Body of pancreas (tissue), 4 donors: ENCODE measurements around the gene NLRP5. TPM values are rescaled to one million over a fixed set of nuclear protein-coding genes. Genes with fewer than 3 reads are reported as not detected.

ENCODE experiments used
- ATAC-seq: fragments of 150-250 bp; one replicate; pipeline ENCODE4 v1.9.1; 2016
- DNase-seq, 4 donors: peaks; one replicate each; pipeline ENCODE4 v3.0.0-alpha.2; 2019
- H3K27ac ChIP-seq, 4 donors: fragments of 200-600 bp; sonication (generic); 1 replicate in 3 of 4; 2 replicates in 1 of 4; pipeline versions ENCODE4 v1.5.1 to v1.6.1; 2016 to 2019; ENCODE audit warnings: mild to moderate bottlenecking in 1 of 4, mixed read lengths in 1 of 4, moderate library complexity in 1 of 4
- H3K27me3 ChIP-seq, 2 donors: fragments of 200-600 bp; sonication (generic); one replicate each; pipeline ENCODE4 v1.6.0; 2016; ENCODE audit warnings: mild to moderate bottlenecking in 1 of 2
- H3K36me3 ChIP-seq, 2 donors: fragments of 200-600 bp; sonication (generic); replicated peaks in 1 of 2; 2 replicates each; pipeline ENCODE4 v1.5.1; 2016; ENCODE audit warnings: low read depth in 2 of 2; ENCODE audit not compliant: insufficient read depth in 1 of 2
- H3K4me1 ChIP-seq: fragments of 200-600 bp; sonication (generic); one replicate; pipeline ENCODE4 v1.6.0; 2016
- H3K4me3 ChIP-seq, 2 donors: fragments of 200-600 bp; sonication (generic); 1 replicate in 1 of 2; 2 replicates in 1 of 2; pipeline ENCODE4 v1.5.1; 2016 to 2019
- H3K9me3 ChIP-seq, 3 donors: fragments of 200-600 bp; sonication (generic); 1 replicate in 2 of 3; 2 replicates in 1 of 3; pipeline ENCODE4 v1.5.1; 2016
- CTCF ChIP-seq, 7 experiments: fragments of 450-650 bp in 4 of 7; fragments of 200-600 bp in 3 of 7; sonication (generic) in 3 of 7; IDR thresholded peaks; one replicate each; pipeline ENCODE4 v1.5.1; 2016 to 2019; ENCODE audit warnings: antibody characterized with exemption in 7 of 7
- POLR2A ChIP-seq, 3 donors: fragments of 450-650 bp; IDR thresholded peaks; one replicate each; pipeline ENCODE4 v1.6.1; 2016; ENCODE audit warnings: antibody characterized with exemption in 3 of 3, mild to moderate bottlenecking in 2 of 3
- WGBS, 2 donors: methylation state at CpG; one replicate each; pipeline ENCODE4 v1.1.5; 2017; 5-methylcytosine and 5-hydroxymethylcytosine counted together
- intact Hi-C: fragments of 100-400 bp; cut with DNase I; formaldehyde crosslinking; loops from one replicate; pipeline ENCODE4 v1.15.1; 2023
- total RNA-seq, 2 donors: library from RNA; depleted of rRNA; stranded (reverse); fragments of >200 nt; gene quantifications; one replicate each; pipeline ENCODE4 v1.1.0, GENCODE V29; 2016

Gene NLRP5
- total RNA-seq, 2 donors from 2014 or later, result not detected

- DNase-seq, result no peak
- Histone ChIP-seq H3K4me1 (no peaks in the 10 kb centered on the region), H3K36me3 (no peaks in the 10 kb centered on the region), H3K9me3 (no peaks in the 10 kb centered on the region), H3K27me3 (no peaks in the 10 kb centered on the region), H3K27ac (no peak overlapping the region), H3K4me3 (no peak overlapping the region)
- ATAC-seq, result no peak
- TF ChIP-seq CTCF (IDR thresholded peaks at IDR 0.05) (no peak), POLR2A (IDR thresholded peaks at IDR 0.05) (no peak)
- 79 to 84% methylated on average over 7 of the region's 7 CpGs for WGBS, 2 donors
- intact Hi-C loops, result no loop called here
Measured at GRCh38 chr19:55956431-55956830, 30.1 kb upstream of the NLRP5 start.

- 59 to 65% methylated on average over 4 of the region's 4 CpGs for WGBS, 2 donors
- no peak overlapping the region for H3K4me3 ChIP-seq
- no peaks in the 10 kb centered on the region for H3K9me3 ChIP-seq
- no peak overlapping the region for H3K27ac ChIP-seq
- H3K27me3 ChIP-seq, result no peaks in the 10 kb centered on the region
- no peaks in the 10 kb centered on the region for H3K4me1 ChIP-seq
- DNase-seq (peak in 1 of 4 donors; percentile 26), ATAC-seq (no peak)
- TF ChIP-seq CTCF (IDR thresholded peaks at IDR 0.05), result no peak
- no peak for TF ChIP-seq POLR2A (IDR thresholded peaks at IDR 0.05)
- intact Hi-C loops, result no loop called here
- no peaks in the 10 kb centered on the region for H3K36me3 ChIP-seq
Measured at GRCh38 chr19:55958356-55958755, 28.2 kb upstream of the NLRP5 start.

GRCh38 chr19:55959996-55960675 is 26.4 kb upstream of the NLRP5 start:
- ATAC-seq, result no peak
- no peaks in the 10 kb centered on the region for H3K9me3 ChIP-seq
- no peak overlapping the region for H3K27ac ChIP-seq
- WGBS, 2 donors, result 61 to 79% methylated on average over 6 of the region's 6 CpGs
- H3K27me3 ChIP-seq, result no peaks in the 10 kb centered on the region
- no peaks in the 10 kb centered on the region for H3K36me3 ChIP-seq
- DNase-seq, result no peak
- TF ChIP-seq CTCF (IDR thresholded peaks at IDR 0.05) (no peak), POLR2A (IDR thresholded peaks at IDR 0.05) (no peak)
- H3K4me3 ChIP-seq, result no peak overlapping the region
- intact Hi-C loops, result no loop called here
- H3K4me1 ChIP-seq, result no peaks in the 10 kb centered on the region

GRCh38 chr19:55962186-55962585 is 24.4 kb upstream of the NLRP5 start:
- H3K27ac ChIP-seq, result no peak overlapping the region
- H3K27me3 ChIP-seq, result no peaks in the 10 kb centered on the region
- TF ChIP-seq POLR2A (IDR thresholded peaks at IDR 0.05) (no peak), CTCF (IDR thresholded peaks at IDR 0.05) (no peak)
- WGBS, 2 donors, result 72 to 83% methylated on average over 10 of the region's 10 CpGs
- ATAC-seq (no peak), DNase-seq (no peak)
- no peaks in the 10 kb centered on the region for H3K4me1 ChIP-seq
- H3K9me3 ChIP-seq, result no peaks in the 10 kb centered on the region
- H3K4me3 ChIP-seq, result no peak overlapping the region
- H3K36me3 ChIP-seq, result no peaks in the 10 kb centered on the region
- intact Hi-C loops, result no loop called here

GRCh38 chr19:55973982-55974381 is 12.6 kb upstream of the NLRP5 start:
- H3K4me1 ChIP-seq, result no peaks in the 10 kb centered on the region
- no peak for TF ChIP-seq POLR2A (IDR thresholded peaks at IDR 0.05)
- TF ChIP-seq CTCF (IDR thresholded peaks at IDR 0.05), result no peak
- no peak for ATAC-seq
- H3K4me3 ChIP-seq, result no peak overlapping the region
- no peak for DNase-seq
- peaks cover 0 to 1% (median 0%) of the 10 kb centered on the region in 3 donors for H3K9me3 ChIP-seq
- H3K27ac ChIP-seq, result no peak overlapping the region
- no peaks in the 10 kb centered on the region for H3K36me3 ChIP-seq
- intact Hi-C loops, result no loop called here
- no peaks in the 10 kb centered on the region for H3K27me3 ChIP-seq
- WGBS, 2 donors, result 25 to 31% methylated on average over 3 of the region's 3 CpGs
